Stimulated activated CD8-positive, alpha-beta memory T cell treated with anti-CD3 and anti-CD28 coated beads, Interleukin-7, amount 100 ng/mL, for 1 hour (primary cell): ENCODE data around the gene PGRMC1.
"Not testable (repeated sequence)": the region's sequence is repeated elsewhere in the genome, so short reads cannot be mapped to it uniquely, and the experiment has no call there.

Experiments used
- DNase-seq, 2 donors: peaks; one replicate each; pipeline ENCODE4 v3.0.0-alpha.2; 2020; ENCODE audit warnings: low read depth in 2 of 2

Gene PGRMC1

DNA sequence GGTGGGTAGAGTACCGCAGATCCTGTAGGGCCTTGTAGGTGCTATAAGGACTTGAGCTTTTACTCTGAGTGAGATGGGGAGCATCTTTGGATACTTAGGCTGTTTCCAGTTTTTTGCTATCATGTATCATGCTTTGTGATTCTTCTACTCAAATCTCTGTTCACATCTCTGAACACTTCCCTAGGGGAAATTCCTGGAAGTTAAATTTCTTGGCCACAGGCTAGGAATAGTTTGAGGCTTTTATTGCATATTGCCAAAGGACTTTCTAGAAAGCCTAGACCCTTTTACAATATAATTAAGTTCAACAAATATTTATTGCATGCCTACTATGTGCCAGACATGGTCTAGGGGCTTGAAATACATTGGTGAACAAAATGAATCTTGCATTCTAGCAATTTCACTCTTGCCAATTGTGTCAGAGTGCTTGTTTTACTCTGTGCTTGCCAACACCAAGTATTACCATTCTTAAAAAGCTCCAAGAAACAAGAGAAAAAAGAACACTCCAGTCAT is 4.1 kb upstream of the PGRMC1 start:
- DNase-seq = no peak

DNA sequence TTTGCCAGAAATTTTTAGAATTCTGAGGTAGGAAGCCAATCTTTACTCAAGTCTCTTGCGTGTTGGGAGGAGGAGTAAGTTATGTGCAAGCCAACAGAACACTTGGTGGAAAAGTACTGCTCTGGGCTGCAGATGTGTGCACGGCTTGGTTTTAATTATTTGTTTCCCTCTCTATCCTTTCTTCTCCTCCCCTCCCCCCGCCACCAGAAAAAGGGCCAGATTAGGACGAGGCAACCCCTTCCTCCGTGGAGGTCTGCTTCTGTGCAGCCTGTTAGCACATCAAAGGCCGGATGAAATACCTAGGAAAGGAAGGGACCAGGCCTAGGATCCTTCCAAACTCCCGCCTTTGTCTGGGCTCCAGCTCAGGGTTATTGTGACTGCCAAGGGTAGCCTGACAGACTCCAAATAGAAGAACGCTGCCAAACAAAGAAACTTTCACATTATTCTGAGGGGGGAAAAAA is 1.0 kb upstream of the PGRMC1 start:
- DNase-seq = no peak

DNA sequence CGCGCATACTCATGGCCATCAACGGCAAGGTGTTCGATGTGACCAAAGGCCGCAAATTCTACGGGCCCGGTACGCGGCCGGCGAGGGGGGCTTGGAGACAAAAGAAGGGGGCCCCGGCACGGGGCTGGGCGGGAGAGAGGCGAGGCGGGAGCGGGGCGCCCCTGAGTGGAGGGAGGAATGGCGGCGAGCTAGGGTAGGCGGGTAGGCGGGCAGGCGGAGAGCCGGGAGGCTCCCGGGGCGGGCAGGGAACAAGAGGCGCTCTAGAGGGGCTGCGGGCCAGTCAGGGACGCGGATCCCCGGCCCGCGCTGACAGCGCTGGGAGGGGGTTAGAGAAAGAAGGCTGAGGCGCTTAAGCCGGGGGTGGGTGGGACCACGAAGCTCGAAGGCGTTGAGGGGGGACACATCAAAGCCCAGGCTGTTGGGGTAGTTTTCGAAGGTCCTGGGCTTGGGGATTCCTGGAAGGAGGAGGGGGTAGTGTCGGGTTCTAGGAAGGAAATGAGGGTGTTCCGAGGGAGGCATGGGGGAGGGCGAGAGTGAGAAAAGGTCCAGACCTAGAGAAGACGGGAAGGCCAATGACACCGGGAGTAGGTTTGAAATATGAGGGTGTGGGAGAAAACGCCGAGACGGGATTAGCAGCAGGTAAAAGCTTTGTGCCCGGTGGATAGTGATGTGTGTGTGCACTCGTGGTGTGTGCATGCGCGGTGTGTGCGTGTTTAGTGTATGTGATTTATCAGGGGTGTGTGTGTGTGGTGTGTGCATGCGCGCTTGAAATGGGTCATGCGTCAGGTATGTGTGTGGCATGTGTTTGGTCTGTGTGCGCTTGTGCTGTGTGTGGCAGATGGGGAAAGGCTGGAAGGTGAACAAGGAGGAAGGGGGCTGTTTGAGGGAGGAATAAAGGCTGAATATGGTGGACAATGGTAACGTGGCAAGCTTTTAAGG is 807 bp downstream of the PGRMC1 start:
- peak in 1 of 2 donors; percentile 0 for DNase-seq

DNA sequence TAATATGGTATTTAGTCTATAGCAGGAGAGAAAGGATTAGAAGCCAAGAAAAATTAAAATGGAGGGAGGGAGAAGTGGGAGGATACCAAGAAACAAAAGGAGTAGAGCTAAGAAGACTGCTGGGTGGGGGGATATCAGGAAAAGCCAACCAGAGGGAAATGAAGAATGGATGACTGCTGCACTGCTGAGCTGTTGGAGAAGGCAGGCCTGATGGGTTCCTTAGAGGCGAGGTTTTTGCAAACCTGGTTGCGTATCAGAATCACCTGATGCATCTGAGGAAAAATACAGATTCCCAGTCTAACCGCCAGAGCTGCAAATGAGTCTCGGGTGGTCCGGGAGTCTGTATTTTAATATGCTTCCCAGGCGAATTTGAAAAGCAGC is 1.5 kb downstream of the PGRMC1 start:
- DNase-seq = no peak

DNA sequence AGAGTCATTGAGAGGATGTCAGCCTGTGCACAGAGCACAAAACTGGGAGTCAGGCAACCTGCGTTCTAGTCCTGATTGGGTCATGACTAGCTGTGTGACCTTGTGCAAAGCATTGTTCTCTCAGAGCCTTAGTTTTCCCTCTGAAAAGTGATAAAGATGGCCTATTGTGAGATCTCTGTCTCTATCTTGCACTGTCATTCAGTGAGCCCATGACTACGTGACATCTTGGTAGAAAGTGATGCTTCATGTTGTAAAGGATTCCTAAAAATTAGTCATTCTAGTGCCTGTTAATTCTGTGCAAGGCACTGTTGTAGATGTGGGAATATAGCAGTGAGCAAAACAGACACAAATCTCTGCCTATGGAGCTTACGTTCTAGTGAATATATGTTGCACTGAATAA is 2.5 kb downstream of the PGRMC1 start:
- no peak for DNase-seq

DNA sequence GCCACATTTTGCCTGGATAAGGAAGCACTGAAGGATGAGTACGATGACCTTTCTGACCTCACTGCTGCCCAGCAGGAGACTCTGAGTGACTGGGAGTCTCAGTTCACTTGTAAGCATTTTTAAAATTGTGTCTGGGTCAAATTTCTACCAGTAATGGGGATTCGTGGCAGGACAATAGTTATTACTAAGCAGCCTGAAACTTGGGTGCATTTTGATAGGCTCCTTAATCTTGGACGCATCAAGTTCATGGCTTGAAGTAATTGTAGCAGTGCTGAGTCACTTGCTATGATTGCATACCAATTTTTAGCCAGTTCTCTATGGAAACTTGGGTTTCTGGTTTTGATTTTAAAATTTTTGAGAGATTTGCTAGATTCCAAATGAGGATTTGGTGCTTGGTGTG is 4.3 kb downstream of the PGRMC1 start:
- DNase-seq = no peak

DNA sequence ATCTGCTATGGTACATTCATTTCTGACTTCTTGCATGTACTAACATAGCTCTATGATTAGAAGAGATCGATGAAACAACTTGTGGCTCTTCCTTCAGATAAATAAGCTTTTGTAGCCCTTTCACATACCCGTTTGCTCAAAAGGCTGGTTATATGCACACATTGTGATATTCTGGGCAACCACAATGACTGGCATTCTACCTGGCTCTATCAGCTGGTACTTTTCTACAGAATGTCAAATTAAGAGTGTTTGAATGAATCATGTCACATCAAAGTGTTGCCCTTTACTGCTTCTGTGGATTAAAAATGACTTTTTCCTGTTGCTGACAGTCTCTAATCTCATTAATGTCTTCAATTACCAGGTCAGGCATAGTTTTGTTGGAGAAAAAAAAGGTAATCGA is 11.6 kb downstream of the PGRMC1 start:
- DNase-seq = no peak

DNA sequence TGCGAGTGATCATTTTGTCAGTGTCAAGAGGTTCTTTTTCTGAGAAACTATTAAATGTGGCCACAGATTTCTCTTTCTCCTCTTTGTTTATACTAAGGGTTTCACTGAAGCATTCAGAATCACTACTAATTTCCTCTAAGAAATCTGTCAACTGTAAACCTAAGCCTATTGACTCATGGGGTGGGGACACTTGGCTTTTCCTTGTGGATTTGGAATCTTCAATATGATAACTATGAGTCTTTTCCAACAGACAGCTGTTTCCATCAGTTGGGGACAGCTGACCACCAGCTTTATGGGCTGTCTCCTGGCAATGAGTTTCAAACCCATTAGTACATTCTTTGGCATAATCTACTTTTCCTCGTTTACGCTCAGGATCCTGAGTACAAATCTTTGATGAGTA is 13.8 kb downstream of the PGRMC1 start:
- no peak for DNase-seq

DNA sequence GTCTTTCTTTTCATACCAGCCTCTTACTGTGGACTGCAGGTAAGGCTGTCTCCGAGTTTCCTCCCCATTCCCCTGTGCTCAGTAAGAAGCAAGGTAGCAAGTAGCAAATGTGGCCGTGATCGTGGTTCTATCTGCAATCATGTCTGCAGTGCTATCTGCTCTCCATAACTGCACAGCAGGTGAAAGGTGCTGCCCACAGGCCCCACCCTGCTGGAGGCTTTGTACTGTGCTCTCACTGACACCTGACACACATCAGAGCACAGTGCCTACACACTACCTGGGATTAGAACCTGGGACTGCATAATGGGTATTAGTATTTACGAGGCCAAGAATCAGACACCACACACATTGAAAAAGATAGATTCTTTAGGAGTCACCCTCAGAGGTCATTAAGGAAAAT is 15.3 kb downstream of the PGRMC1 start:
- DNase-seq = no peak

DNA sequence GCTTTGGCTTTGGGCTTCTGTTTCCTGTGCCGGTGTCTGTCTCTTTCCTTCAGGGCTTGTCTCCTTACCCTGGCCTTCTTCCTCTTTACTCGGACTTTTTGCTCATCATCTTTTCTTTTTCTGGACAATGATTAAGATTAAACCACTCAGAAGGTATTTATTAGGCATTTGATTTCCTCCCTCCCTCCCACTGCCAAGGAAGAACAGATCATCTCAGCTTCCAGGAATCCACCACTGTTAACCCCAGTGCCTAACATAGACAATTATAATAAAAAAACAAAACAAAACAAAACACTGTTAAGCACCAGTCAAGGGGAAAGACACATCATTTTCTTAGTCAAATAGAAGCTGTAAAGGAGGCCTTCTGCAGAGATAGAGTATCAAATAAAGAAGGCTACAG is 16.6 kb downstream of the PGRMC1 start:
- no peak for DNase-seq

DNA sequence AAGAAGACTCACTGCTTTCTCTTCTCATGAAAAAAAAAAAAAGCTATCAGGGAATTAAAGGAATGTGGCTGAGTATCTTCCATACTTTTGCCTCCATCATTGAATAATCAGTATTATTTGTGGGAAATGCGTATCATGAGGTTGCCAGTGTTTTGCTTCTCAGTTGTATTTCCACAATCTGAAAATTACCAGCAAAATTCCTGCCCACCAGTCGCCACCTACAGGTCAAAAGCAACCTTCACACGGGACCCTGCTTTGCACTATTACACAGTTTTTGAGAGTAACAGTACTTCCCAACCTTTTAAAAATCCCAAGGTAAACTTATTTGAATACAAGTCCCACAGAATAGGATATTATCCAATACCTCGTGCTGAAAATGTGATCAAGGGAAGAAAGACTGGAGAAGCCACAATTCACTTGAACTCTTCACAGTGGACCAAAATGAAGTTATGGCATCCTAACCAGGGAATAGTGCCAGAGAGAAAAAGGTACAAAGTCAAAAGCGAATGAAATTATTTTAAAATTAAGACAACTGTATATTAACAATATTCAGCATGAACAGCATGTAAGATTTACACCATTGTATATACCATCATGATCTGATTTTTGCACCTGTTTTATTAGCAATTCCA is 30.4 kb downstream of the PGRMC1 start:
- no peak for DNase-seq

DNA sequence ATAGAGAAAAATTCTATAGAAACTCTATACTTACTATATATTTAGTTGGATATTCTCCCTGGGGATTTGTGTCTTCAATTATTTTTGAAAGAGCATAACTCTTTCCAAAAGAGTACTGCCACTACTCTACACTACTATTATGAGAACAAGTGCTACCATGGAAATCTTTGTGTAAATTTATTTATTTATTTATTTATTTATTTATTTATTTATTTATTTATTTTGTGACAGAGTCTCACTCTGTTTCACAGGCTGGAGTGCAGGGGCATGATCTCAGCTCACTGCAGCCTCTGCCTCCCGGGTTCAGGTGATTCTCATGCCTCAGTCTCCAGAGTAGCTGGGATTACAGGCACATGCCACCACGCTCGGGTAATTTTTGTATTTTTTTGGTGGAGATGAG is 31.0 kb downstream of the PGRMC1 start:
- DNase-seq = not testable (repeated sequence)

DNA sequence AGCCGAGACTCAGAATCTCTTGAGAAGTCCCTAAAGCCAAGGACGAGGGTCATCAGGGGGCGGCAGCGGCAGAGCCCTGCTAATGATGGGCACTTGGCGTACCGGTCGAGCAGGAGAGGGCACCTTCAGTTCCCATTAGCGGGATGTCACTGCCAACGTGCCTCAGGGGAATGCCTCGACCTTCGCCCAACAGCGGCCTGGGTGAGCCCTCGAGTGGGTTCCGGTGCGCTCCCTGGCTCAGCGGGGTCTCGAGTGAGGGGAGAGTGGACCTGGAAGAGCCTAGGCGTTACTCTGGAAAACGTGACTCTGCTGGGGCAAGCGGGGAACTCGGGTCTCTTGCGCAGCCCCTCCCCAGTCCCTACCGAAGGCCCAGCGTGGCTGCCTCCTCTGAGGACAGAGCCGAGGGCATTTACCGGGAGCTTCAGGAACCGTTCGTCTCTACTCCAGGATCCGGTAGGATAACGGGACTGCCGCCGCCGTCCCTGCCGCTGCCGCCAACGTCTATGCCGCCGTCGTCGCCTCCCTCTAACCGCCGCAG is 36.9 kb downstream of the PGRMC1 start:
- no peak for DNase-seq

DNA sequence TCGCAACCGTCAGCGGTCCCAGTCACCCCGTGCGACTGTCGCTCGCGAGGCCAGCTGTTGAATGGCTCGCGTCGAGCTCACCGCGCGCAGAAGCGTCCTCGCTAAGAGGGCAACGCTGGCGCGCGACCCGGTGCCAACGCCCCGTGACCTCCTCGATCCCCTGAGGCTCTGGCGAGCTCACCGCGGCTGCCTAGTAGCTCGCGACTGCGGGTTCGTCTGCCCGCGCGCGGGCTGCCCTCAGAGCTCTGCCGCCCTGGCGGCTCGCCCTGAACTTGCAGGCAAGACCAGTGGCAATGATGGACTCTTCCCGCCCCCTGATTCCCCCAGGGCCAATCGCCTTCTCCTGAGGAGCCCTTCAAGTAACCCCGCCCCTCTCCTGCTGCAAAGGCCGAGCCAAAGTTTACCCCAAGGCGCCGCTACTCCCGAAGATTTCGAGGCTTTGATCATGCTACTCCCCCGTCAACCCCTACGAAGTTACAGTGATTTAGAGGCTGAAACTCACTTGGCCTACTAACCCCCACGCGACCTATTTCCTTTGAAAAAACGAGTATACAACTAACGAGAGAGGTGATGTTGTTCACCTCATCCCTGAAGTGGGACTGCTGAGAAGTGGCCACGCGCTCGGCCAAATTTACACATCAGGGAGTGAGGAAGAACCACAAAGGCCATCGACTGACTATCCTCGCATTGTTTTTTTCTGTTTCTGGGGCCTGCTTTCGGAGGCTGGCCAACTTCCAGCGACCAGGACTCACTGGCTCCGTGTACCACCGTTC is 37.5 kb downstream of the PGRMC1 start:
- no peak for DNase-seq

DNA sequence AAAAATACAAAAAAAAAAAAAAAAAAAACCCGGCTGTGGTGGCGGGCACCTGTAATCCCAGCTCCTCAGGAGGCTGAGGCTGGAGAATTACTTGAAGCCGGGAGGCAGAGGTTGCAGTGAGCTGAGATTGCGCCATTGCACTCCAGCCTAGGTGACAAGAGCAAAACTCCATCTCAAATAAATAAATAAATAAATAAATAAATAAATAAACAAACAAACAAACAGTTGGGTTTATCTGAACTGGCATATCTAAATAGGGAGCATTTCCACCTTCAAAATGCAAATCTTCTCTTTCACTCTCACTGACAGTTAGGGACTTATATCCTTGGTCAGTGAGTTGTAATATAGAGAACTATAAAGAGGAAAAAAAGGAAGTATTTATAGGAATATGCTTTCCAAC is 46.3 kb downstream of the PGRMC1 start:
- not testable (repeated sequence) for DNase-seq

DNA sequence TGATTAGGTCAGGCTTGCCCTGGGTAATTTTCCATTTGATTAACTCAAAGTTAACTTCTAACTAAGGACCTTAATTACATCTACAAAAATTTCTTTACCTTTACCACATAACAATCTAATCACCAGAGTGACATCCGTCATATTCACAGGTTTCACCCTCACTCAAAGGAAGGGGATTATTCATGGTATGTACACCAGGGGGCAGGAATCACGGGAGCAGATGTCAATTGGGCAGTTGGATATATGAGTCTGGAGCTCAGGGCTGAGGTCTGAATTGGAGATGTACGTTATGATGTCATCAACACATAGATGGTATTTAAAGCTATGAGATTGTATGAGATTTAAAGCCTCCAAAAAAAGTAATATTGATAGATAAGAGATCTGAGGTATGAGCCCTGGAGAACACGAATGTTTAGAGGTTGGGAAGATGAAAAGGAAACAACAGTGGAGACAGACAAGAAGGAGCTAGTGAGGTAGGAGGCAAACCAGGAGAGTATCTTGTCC is 52.9 kb downstream of the PGRMC1 start:
- no peak for DNase-seq

DNA sequence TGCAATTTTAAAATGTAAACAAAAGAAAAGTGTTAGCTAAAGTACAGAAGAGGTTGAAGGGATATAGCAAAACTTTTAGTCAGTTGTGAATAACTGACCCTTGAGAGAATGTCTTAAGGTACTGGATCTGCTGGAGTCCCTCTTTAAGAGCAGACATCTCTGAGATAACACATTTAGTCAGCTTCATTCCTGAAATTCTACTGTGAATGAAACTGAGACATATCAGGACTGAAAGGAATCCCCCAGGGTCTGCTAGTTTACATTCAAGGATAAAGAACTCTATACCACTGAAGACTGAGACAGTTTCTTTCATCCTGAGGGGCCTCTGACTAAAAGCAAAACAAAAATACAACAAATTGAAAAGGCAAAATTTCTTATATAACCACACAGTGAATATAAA is 54.4 kb downstream of the PGRMC1 start:
- DNase-seq = no peak

DNA sequence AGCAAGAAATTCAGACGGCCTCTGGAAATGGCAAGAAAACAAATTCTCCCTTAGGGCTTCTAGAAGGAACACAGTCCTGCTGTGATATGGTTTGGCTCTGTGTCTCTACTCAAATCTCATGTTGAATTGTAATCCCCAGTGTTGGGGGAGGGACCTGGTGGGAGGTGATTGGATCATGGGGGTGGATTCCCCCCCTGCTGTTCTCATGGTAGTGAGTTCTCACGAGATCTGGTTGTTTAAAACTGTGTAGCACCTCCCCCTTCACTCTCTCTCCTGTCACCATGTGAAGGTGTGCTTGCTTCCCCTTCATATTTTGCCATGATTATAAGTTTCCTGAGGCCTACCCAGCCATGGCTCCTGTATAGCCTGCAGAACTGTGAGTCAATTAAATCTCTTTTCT is 55.2 kb downstream of the PGRMC1 start:
- not testable (repeated sequence) for DNase-seq

DNA sequence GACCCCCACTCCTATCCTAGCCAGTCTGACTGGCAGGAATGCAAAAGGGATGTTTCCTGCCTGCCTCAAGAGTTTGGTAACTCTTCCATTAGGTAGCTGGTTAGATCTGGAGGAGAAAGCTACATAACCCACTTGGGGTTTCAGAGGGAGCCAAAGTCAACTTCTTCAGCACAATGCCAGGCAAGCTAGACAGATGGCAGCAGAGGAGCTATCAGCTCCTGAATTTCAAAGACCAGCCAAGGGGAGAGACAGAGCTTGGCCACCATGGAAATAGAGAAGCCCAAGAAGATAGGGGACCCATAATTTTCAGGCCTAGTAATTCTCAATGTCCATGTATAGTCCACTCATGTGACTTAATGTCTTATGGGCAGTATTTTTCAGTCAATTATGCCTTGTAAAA is 56.4 kb downstream of the PGRMC1 start:
- no peak for DNase-seq
